GM19239 (cell line): ENCODE data around the gene OXNAD1.

Experiments used
- DNase-seq: peaks from one replicate; pipeline ENCODE4 v3.0.0; 2011; ENCODE audit warnings: low spot score; ENCODE audit not compliant: insufficient read length
- FAIRE-seq: peaks from 2 replicates; lab custom pipeline; 2011; peaks lifted over from hg19 to GRCh38; lab: Jason Lieb, UNC

Gene OXNAD1

DNA sequence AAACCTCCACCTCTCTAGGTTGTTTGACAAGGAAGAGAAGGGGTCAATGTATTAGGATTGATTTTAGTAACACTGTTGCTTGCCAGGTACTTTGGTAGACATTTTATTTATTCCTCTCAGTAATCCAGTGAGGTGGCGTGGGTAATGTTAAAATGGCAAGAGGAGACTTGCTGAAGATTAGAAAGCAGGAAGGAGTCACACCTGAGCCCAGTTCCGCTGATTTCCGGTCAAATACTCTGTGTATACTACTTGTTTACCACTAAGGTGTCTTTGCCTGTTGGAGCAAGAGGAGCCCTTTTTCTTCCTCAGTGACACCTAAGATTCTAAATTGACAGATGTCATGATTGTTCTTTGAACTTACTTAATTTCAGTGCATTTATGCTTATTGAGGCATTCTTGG is 1.7 kb downstream of the OXNAD1 start:
- FAIRE-seq: no peak
- DNase-seq: no peak

DNA sequence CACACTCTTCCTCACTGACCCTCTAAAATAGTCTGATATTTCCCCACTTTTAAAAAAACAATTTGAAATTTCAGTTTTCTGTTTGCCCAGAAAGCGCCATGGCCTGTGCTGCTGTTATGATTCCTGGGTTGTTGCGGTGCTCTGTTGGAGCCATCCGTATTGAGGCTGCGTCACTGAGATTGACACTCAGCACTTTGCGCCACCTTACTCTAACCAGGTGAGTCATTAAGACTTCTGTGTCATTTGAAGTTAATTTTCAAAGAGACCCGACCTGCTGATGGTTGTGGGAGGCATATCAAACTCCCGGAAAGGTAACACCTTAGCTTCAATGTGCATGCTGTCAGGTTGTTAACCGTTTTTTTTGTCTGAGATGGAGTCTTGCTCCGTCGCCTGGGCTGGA is 5.8 kb downstream of the OXNAD1 start:
- FAIRE-seq (no peak), DNase-seq (no peak)

DNA sequence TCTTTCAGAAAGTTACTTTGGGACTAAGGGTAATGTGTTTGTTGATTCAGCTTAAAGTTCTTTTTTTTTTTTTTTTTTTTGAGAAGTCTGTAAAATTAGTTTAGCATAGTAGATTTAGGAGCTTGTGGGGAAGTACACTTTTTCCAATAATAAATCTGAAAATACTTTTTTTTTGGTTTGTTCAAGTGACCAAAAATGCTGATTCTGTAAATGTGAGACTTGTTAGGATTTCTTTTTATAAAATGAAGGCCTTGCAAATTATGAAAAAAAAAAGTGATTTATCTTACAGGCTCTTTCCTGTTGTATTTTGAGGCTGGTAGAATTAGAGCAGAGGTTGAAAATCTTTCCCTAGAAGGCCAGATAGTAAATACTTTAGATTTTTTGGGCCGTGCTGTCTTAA is 7.6 kb downstream of the OXNAD1 start:
- FAIRE-seq (no peak), DNase-seq (no peak)

DNA sequence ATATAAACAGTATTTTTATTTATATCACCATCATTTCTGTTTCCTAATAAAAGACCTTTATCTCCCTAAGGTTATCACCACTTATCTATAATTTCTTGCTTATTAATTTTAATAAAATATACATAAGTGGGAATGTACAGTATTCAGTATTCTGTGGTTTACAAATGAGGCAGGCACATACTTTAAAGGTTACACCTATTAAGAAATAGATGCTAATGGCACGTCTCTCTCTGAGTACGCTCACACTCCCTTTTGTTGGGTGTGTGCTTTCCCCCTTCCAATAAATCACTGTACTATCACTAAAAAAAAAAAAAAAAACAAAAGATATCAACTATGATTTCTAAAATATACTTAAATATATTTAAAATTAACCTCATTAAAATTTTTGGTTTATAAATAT is 8.9 kb downstream of the OXNAD1 start:
- FAIRE-seq (no peak), DNase-seq (no peak)

DNA sequence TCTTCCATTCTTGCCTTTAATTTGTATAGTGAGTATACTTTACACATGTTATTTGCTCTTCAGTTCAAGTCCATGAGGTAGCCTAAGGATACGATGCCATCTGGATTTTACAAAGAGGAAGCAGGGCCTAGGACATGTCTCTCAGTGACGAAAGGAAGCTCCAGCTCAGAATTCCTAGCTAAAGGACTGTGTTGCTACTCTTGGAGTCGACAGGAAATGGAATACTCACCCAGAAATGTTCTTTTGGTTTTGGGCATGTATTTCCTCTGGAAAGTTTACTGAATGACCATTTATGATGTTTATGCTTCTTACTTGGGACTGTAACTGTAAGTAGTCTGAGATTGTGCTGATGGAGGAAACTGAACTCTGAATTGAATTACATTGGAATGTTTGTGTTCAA is 12.5 kb downstream of the OXNAD1 start:
- no peak for DNase-seq
- FAIRE-seq: no peak

GRCh38 chr3:16279010-16279801 is 14.2 kb downstream of the OXNAD1 start:
- no peak for FAIRE-seq
- no peak for DNase-seq

DNA sequence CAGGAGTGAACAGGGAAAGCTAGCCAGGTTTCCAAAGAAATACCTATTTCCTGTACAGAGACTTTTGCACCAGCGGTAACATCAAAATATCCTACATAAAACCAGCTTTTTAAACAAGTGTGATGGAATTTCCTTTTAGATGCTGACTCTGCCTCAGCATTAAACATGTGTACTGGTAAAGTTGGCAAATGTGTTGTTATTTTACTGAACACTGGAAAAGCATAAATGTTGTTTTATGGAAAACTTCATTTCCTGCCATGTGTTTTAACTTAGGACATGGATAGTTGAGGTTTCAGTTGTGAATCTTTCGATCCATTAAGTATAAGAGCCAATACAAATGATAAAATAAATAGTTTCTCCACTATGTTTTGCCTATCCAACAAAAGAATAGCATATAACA is 15.7 kb downstream of the OXNAD1 start:
- no peak for DNase-seq
- no peak for FAIRE-seq

- DNase-seq: no peak
- FAIRE-seq: no peak
Measured at GRCh38 chr3:16284633-16285032, 19.6 kb downstream of the OXNAD1 start.

DNA sequence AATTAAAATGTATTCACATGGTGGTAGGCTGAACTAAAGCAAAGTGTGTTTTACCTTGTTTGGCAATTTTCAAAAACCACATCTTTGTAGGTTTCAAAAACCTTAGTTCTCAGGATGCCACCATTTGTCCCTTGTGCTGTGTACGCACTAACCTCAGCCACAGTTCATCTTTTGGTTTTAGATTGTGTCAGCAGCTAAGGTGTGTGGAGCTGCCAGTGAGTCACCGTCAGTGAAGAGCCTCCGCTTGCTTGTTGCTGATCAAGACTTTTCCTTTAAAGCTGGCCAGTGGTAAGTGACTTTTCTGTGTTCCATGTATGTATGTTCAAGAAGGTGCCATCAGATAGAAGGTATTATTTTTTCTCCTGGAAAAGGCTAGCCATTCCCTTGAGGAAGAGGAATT is 21.1 kb downstream of the OXNAD1 start:
- DNase-seq: no peak
- FAIRE-seq: peak; percentile 64

DNA sequence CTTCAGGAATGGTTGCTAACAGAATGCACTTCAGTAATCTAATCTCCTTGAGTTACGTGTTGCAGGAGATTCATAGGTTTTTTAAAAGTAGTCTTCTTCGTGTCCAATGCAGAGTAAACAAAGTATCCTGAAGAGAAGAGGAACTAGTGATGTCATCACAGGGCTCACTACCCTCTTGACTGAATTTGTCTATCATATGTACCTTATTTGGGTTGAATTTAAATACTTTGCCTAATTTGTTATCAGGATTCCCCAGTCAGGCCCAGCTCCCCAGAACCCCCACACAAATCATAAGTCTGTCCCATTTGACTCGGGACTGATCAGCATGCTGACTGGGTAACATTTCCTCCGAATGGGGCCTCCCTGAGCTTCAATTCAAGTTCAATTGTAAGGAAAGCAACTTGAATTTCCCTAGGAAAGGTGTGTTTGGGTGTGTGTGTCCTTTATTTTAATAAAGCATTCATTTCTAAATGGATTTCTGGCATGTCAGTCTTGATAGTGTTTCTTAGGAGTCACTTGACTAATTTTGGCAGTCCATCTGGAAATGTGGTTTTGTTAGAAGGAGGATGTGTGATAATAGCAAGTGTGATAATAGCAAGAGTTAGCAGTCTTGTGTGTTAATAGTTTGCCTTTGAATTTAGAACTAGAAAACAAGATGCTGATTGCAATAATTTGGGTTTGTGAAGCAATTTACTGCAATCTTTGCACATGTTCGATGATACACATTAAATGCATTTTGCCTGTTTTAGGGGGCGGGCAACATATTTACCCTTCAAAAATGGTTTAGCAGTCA is 21.9 kb downstream of the OXNAD1 start:
- DNase-seq (no peak), FAIRE-seq (no peak)

DNA sequence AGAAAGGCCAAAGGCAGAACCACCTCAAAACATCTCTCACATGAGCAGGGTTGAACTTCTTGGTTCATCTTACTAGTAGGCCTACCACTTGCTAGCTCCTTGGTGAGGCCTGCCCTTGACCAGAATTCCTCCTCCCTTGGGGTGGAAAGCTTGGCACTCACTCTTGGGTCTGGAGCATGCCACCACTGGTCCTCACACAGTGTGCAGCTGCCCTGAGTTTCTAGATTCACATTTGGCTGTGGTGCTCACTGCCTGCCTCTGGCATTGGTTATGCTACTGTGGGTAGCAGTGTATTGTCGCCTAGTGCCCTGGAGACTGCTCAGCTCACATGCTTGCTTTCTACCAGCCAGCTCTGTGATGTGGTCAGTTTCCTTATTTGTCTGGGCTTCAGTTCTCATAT is 23.7 kb downstream of the OXNAD1 start:
- FAIRE-seq: no peak

DNA sequence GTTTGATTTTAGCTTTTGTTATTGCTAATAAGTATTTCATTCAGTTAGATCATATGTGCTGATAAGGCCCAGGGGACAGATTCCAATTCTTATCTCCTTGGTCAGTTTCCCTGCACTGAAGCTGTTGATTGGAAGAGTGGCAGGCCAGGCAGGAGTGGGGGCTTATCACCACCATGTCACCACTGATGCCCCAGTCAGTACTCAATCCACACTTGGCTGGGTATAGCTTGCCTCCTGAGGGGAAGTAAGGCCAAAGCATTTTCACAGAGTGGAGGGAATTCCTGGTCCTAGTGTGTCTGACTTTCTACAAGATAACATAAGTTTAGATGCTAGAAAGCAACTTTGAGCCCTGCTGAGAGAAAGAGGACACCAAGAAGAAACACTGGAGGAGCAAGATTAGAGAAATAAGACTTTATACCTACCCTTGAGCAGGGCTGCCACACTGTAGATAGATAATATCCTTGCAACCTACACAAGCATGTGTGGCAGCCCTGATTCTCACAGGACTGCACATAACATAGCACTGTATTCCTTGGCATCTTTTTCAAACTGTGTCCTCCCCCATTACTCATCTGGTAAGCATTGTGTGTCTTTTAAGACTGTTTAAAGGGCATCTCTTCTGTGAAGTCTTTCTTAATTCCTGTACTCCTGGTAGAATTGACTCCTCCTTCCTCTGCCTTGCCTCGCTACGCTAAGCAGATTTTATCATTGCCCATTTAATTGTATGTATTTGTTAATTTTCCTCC is 24.3 kb downstream of the OXNAD1 start:
- no peak for DNase-seq
- no peak for FAIRE-seq

More for the DNA sequence above, 23.7 kb downstream of the OXNAD1 start:
- DNase-seq: no peak

- FAIRE-seq (peak; percentile 82), DNase-seq (no peak)
Measured at GRCh38 chr3:16290007-16290826, 25.2 kb downstream of the OXNAD1 start.

- FAIRE-seq: peak; percentile 11
- no peak for DNase-seq
Measured at GRCh38 chr3:16290827-16291196, 25.8 kb downstream of the OXNAD1 start.

- no peak for DNase-seq
- FAIRE-seq: no peak
Measured at GRCh38 chr3:16294844-16295243, 29.8 kb downstream of the OXNAD1 start.

DNA sequence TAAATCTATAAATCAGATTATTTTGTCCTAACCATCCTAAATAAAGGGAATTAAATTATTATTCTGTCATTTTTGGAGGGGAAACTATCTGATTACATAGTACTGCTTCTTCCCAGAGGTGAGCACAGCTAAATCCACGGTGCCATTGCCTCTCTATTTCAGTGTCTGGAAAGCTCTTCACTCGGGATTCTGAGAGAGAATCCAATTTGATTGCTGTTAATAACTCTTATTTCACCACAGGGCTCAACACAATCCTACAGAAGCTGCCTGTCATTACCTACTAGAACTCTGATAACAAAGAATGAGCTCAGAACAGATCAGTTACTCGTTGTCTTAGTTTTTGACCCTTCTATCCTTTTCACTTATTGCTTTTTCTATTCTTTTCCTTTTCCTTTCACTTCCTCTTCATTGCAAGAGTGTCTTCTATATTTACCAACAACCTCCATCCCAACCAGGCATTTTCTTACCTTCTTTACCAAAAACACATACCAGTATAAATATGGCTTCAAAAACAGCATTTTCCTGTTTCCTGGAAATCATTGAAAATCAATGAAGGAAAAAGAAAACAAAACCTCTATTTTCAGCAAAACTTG is 30.4 kb downstream of the OXNAD1 start:
- FAIRE-seq (no peak), DNase-seq (no peak)

DNA sequence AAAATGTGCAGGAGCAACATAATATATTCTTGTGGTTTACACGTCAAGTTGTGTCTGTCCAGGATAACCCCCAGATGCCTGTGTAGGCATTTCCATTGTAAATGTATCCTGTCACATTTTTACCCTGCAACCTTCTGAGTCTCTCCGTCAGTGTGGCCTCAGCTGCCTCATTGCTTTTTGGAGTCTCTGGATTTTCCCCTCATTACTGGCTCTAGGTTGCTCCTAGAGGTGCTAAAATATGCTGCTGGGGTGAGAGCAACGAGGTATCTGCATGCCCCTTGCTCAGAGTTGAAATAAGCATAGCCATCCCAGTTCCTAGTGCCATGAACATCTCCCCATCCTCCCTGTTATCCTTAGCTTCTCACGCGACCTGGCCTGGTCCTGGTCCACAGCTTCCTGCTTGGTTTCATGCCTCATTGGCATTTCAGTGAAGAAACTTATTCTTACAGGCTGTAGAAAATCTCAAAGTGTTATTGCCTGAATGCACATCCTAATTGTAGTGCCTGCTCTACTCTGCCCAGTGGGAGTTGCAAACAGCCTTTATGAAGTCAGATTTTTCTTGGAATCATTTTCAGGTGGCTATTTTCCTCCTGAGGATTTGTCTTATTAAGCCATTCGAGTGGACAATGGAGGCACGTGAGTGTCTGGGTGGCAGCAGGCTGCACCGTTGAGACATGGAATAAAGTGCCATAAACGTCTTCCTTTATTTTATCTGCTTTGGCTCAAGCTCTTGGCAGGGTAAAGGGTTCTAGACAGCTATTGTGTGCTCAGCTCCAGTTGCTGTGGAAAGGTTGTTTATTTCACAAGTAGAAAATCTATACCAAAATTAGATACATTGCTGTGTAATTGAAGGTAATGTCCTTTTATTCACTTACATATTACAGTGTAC is 33.2 kb downstream of the OXNAD1 start:
- DNase-seq (no peak), FAIRE-seq (no peak)

- FAIRE-seq (no peak), DNase-seq (no peak)
Measured at GRCh38 chr3:16298891-16299290, 33.9 kb downstream of the OXNAD1 start.

DNA sequence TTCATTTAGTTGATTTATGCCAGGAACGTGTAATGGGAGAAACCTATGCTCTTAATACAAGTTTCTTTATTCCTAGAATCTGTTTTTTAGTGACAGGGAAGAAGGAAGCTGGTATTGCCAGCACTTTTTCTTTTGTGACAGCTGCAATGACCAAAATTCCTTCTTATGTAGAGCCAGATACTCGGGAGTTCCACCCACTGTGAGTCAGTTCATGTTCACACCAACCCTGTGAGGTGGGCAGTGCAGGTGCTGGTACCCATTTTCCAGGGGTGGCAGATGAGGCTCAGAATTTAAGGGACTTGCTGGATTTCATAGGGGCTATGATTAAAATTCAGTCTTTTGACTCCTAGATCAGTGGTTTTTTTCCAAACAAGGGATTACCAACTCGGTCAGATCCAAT is 34.7 kb downstream of the OXNAD1 start:
- DNase-seq: no peak
- FAIRE-seq: no peak
